ENCODE results near the gene EIF5A.
"Not testable (repeated sequence)": the region's sequence is repeated elsewhere in the genome, so short reads cannot be mapped to it uniquely, and the experiment has no call there.

DNA sequence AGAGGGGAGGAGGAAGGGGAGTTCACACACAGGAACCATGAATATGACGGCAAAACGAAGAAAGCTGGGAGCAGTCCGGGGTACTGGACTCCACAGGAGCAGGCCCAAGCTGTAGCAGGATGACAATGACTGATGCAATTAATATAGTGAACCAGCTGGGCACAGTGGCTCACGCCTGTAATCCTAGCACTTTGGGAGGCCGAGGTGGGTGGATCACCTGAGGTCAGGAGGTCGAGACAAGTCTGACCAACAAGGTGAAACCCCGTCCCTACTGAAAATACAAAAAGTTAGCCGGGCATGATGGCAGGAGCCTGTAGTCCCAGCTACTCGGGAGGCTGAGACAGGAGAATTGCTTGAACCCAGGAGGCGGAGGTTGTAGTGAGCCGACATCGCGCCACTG lies 28.3 kb downstream of the EIF5A start:
- not testable (repeated sequence) for TF ChIP-seq POLR2AphosphoS5 (IDR thresholded peaks at IDR 0.05; ENCODE audit: low read depth, low read length); EGR1 (IDR thresholded peaks at IDR 0.05; ENCODE audit: borderline replicate concordance, low read depth, low read length); POLR2A (IDR thresholded peaks at IDR 0.05; ENCODE audit: control extremely low read depth in 1 of 2, low read depth in 2 of 2, low read length in 2 of 2); YY1 (IDR thresholded peaks at IDR 0.05; ENCODE audit: low read depth, low read length); EP300 (IDR thresholded peaks at IDR 0.05; ENCODE audit: borderline replicate concordance in 1 of 2, low read depth in 2 of 2, low read length in 2 of 2)
- TF ChIP-seq, protein P1, sequence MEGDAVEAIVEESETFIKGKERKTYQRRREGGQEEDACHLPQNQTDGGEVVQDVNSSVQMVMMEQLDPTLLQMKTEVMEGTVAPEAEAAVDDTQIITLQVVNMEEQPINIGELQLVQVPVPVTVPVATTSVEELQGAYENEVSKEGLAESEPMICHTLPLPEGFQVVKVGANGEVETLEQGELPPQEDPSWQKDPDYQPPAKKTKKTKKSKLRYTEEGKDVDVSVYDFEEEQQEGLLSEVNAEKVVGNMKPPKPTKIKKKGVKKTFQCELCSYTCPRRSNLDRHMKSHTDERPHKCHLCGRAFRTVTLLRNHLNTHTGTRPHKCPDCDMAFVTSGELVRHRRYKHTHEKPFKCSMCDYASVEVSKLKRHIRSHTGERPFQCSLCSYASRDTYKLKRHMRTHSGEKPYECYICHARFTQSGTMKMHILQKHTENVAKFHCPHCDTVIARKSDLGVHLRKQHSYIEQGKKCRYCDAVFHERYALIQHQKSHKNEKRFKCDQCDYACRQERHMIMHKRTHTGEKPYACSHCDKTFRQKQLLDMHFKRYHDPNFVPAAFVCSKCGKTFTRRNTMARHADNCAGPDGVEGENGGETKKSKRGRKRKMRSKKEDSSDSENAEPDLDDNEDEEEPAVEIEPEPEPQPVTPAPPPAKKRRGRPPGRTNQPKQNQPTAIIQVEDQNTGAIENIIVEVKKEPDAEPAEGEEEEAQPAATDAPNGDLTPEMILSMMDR (IDR thresholded peaks at IDR 0.05; ENCODE audit: control extremely low read depth in 1 of 3, insufficient read depth in 1 of 3, low read depth in 1 of 3, low read length in 3 of 3): not testable (repeated sequence)
- TF ChIP-seq, protein P2, sequence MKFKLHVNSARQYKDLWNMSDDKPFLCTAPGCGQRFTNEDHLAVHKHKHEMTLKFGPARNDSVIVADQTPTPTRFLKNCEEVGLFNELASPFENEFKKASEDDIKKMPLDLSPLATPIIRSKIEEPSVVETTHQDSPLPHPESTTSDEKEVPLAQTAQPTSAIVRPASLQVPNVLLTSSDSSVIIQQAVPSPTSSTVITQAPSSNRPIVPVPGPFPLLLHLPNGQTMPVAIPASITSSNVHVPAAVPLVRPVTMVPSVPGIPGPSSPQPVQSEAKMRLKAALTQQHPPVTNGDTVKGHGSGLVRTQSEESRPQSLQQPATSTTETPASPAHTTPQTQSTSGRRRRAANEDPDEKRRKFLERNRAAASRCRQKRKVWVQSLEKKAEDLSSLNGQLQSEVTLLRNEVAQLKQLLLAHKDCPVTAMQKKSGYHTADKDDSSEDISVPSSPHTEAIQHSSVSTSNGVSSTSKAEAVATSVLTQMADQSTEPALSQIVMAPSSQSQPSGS (IDR thresholded peaks at IDR 0.05; ENCODE audit: low read length): not testable (repeated sequence)

Data from H1 (cell line).